ENCODE measurements around the gene ADAMTS13.

DNA sequence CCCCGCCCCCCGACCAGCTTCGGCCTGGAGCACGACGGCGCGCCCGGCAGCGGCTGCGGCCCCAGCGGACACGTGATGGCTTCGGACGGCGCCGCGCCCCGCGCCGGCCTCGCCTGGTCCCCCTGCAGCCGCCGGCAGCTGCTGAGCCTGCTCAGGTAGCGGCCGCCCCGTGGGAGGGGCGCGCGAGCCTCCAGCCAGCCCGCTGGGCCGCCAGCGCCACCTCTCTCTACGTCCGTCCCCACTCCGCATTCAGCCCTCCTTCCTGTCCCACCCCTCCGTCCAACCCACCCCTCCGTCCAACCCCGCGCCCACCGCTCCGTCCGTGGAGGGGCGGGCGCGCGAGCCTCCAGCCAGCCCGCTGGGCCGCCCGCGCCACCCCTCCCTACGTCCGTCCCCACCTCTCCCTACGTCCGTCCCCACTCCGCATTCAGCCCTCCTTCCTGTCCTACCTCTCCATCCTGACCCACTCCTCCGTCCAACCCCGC is 6.5 kb downstream of the ADAMTS13 start:
- no peak for TF ChIP-seq CTCF (IDR thresholded peaks at IDR 0.05)
- TF ChIP-seq POLR2A (IDR thresholded peaks at IDR 0.05): no peak
